HEK293 (cell line): ENCODE measurements around the gene AGAP1.

Experiments
- TF ChIP-seq, protein P1 (sequence below): fragments of 450-650 bp; formaldehyde crosslinking; IDR thresholded peaks from 2 replicates; pipeline ENCODE4 v1.5.1; 2016; ENCODE audit warnings: missing biosample characterization, missing genetic modification characterization
- TF ChIP-seq, protein P2 (sequence below): fragments of 450-650 bp; formaldehyde crosslinking; IDR thresholded peaks from 2 replicates; pipeline ENCODE4 v1.5.1; 2016; ENCODE audit warnings: missing biosample characterization, missing genetic modification characterization

DNA sequence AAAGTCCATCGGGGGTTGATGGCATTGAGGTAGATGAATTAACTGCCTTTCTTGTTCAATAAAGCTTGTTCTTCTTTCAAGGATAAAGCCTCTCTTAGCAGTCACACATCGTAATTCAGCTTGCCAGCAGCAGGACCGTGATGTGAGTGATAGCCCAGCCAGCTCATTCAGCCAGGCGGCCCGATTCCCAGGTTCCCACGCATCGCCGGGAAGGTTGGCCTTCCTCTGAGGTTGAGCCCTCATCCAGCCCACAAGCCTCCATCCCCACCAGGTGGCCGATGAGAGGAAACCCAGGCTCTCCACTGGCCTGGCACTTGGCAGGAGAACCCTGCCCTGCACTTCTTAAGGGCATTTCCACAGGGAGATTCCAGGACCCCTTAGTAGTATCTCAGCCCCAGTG lies 4.7 kb downstream of the AGAP1 start:
- TF ChIP-seq, protein P1, sequence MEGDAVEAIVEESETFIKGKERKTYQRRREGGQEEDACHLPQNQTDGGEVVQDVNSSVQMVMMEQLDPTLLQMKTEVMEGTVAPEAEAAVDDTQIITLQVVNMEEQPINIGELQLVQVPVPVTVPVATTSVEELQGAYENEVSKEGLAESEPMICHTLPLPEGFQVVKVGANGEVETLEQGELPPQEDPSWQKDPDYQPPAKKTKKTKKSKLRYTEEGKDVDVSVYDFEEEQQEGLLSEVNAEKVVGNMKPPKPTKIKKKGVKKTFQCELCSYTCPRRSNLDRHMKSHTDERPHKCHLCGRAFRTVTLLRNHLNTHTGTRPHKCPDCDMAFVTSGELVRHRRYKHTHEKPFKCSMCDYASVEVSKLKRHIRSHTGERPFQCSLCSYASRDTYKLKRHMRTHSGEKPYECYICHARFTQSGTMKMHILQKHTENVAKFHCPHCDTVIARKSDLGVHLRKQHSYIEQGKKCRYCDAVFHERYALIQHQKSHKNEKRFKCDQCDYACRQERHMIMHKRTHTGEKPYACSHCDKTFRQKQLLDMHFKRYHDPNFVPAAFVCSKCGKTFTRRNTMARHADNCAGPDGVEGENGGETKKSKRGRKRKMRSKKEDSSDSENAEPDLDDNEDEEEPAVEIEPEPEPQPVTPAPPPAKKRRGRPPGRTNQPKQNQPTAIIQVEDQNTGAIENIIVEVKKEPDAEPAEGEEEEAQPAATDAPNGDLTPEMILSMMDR (tag by site-specific recombination) = no peak
- TF ChIP-seq, protein P2, sequence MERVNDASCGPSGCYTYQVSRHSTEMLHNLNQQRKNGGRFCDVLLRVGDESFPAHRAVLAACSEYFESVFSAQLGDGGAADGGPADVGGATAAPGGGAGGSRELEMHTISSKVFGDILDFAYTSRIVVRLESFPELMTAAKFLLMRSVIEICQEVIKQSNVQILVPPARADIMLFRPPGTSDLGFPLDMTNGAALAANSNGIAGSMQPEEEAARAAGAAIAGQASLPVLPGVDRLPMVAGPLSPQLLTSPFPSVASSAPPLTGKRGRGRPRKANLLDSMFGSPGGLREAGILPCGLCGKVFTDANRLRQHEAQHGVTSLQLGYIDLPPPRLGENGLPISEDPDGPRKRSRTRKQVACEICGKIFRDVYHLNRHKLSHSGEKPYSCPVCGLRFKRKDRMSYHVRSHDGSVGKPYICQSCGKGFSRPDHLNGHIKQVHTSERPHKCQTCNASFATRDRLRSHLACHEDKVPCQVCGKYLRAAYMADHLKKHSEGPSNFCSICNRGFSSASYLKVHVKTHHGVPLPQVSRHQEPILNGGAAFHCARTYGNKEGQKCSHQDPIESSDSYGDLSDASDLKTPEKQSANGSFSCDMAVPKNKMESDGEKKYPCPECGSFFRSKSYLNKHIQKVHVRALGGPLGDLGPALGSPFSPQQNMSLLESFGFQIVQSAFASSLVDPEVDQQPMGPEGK (tag by site-specific recombination) = no peak
